GM10248 (cell line): ENCODE results near the gene CREB3.

Source experiments
- CTCF ChIA-PET: fragments of 300-600 bp; sonication (Branson Sonifier 250); formaldehyde crosslinking; extraction: SDS; loops from one replicate; lab custom pipeline; 2021; ENCODE audit warnings: antibody characterized with exemption; lab: Yijun Ruan, JAX
- POLR2A ChIA-PET: fragments of 350-650 bp; sonication (Branson Sonifier 250); formaldehyde crosslinking; extraction: SDS; loops from one replicate; lab custom pipeline; 2020; ENCODE audit warnings: antibody characterized with exemption; lab: Yijun Ruan, JAX
- DNase-seq: peaks from one replicate; pipeline ENCODE4 v3.0.0; 2012; ENCODE audit errors: extremely low spot score
- CTCF ChIP-seq: IDR thresholded peaks from 2 replicates; pipeline ENCODE4 v1.5.1; 2012; ENCODE audit warnings: mild to moderate bottlenecking, low read depth; ENCODE audit errors: extremely low read depth, missing control alignments, control extremely low read depth

CREB3 gene

GRCh38 chr9:35756275-35757225 lies 24.1 kb downstream of the CREB3 start:
- ChIA-PET CTCF (interaction anchor here (0.8 to 4.7 kb wide), 24 partner anchors 8 to 126 kb away, joined by 3 to 42 read pairs (median 6); partner anchors contain the start of genes CCDC107, CREB3, HINT2 and RMRP), POLR2A (interaction anchor here (0.6 to 1.4 kb wide), 3 partner anchors 20 to 502 kb away, joined by 4 read pairs; partner anchors contain the start of gene GNE)
- TF ChIP-seq CTCF = peak; percentile 84
- DNase-seq = peak; percentile 78

GRCh38 chr9:35757226-35757891 lies 24.9 kb downstream of the CREB3 start:
- ChIA-PET POLR2A (interaction anchor here (0.6 to 1.4 kb wide), 3 partner anchors 19 to 501 kb away, joined by 4 read pairs; partner anchors contain the start of gene GNE), CTCF (interaction anchor here (0.8 to 4.7 kb wide), 25 partner anchors 9 to 125 kb away, joined by 3 to 42 read pairs (median 6); partner anchors contain the start of genes CREB3, HINT2 and TLN1)
- peak; percentile 41 for DNase-seq
- no peak for TF ChIP-seq CTCF

- TF ChIP-seq CTCF = no peak
- no peak for DNase-seq
- CTCF ChIA-PET = interaction anchor here (0.8 to 1.9 kb wide), 5 partner anchors 8 to 32 kb away, joined by 3 to 7 read pairs (median 4); partner anchors contain the start of genes CREB3 and TLN1
- POLR2A ChIA-PET = no interaction called here
These were observed 25.4 kb downstream of the CREB3 start for GRCh38 chr9:35757892-35758275.

GRCh38 chr9:35758475-35759050 lies 26.1 kb downstream of the CREB3 start:
- TF ChIP-seq CTCF = no peak
- ChIA-PET POLR2A (no interaction called here), CTCF (interaction anchor here (0.7 to 1.9 kb wide), 6 partner anchors 9 to 124 kb away, joined by 3 to 6 read pairs (median 3); partner anchors contain the start of genes CREB3 and TLN1)
- no peak for DNase-seq

- ChIA-PET CTCF (interaction anchor here (1.2 to 1.8 kb wide), 4 partner anchors 11 to 122 kb away, joined by 3 to 9 read pairs (median 3); no protein-coding TSS in a partner anchor), POLR2A (no interaction called here)
- no peak for DNase-seq
- no peak for TF ChIP-seq CTCF
These were observed 27.3 kb downstream of the CREB3 start for GRCh38 chr9:35759795-35760194.
